HG02981 (cell line): ENCODE results near the gene RXYLT1.
"Not testable (repeated sequence)": the region's sequence is repeated elsewhere in the genome, so short reads cannot be mapped to it uniquely, and the experiment has no call there.

ENCODE experiments used
- ATAC-seq: cut with Tn5 transposase; IDR thresholded peaks from one replicate; pipeline ENCODE4 v1.9.1; 2021; ENCODE audit warnings: mild to moderate bottlenecking, moderate library complexity; ENCODE audit not compliant: unreplicated experiment

RXYLT1 gene

GRCh38 chr12:63841571-63841970 lies 61.9 kb downstream of the RXYLT1 start:
- no peak for ATAC-seq

GRCh38 chr12:63842750-63843149 lies 63.0 kb downstream of the RXYLT1 start:
- ATAC-seq = not testable (repeated sequence)

- no peak for ATAC-seq
Measured at GRCh38 chr12:63843254-63843720, 63.6 kb downstream of the RXYLT1 start.

- peak; percentile 97 for ATAC-seq
Measured at GRCh38 chr12:63843721-63844390, 64.1 kb downstream of the RXYLT1 start.

GRCh38 chr12:63844391-63845341 lies 65.0 kb downstream of the RXYLT1 start, which contains the start of gene SRGAP1:
Gene SRGAP1 (plus strand): TSS chr12:63844700. CDS start chr12:63844817, 117 bp downstream.
- peak; percentile 29 for ATAC-seq

GRCh38 chr12:63845726-63846125 lies 66.0 kb downstream of the RXYLT1 start:
- ATAC-seq = no peak

- no peak for ATAC-seq
Measured at GRCh38 chr12:63846238-63846967, 66.7 kb downstream of the RXYLT1 start.

- ATAC-seq = no peak
Measured at GRCh38 chr12:63848450-63848849, 68.7 kb downstream of the RXYLT1 start.

GRCh38 chr12:63849106-63849620 lies 69.5 kb downstream of the RXYLT1 start:
- ATAC-seq = no peak

GRCh38 chr12:63849641-63850040 lies 69.9 kb downstream of the RXYLT1 start:
- no peak for ATAC-seq

- ATAC-seq = no peak
Measured at GRCh38 chr12:63853978-63854377, 74.3 kb downstream of the RXYLT1 start.

GRCh38 chr12:63855299-63855698 lies 75.6 kb downstream of the RXYLT1 start:
- no peak for ATAC-seq

GRCh38 chr12:63857771-63858670 lies 78.3 kb downstream of the RXYLT1 start:
- ATAC-seq = no peak
